ENCODE measurements around the gene CACNA2D3. TPM values are rescaled to one million over a fixed set of nuclear protein-coding genes. Genes with fewer than 3 reads are reported as not detected.

The CACNA2D3 gene
- total RNA-seq, 1 experiment from 2014 or later: not detected

DNA sequence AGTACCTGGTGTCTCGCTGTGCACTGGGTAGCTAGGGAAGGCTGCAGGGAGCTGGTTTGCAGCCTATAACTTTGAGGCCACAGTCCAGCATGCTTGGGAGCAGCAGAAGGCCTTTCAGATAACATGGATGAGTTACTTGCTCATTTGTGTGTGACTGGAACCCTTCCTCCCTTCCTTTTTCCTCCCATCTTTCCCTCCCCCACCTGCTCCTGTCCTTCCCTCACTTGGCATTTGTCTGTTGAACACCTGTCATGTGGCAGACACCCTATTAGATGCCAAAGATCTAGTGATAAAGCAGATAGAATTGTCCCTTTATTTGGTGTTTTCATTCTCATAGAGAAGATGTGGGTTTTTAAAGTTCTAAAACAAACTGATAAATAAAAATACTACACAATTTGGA is 733.9 kb downstream of the CACNA2D3 start:
- Histone ChIP-seq H3K27me3 (replicated peaks; ENCODE audit: control insufficient read depth, insufficient read depth, low read length) (no peaks in the 10 kb centered on the region; the same call in 1 of the 2 replicates), H3K9me3 (no peaks in the 10 kb centered on the region), H3K4me3 (ENCODE audit: low read depth, low read length) (no peak overlapping the region), H3K36me3 (ENCODE audit: control insufficient read depth, insufficient read depth, low read length) (no peaks in the 10 kb centered on the region), H3K4me1 (no peaks in the 10 kb centered on the region)
- CTCF ChIA-PET: no interaction called here
- Mint-ChIP-seq H3K9me3 (ENCODE audit: unreplicated experiment) (no peaks in the 10 kb centered on the region), H3K27ac (ENCODE audit: unreplicated experiment) (no peak overlapping the region), H3K4me3 (ENCODE audit: unreplicated experiment) (no peak overlapping the region), H3K4me1 (ENCODE audit: low read depth, unreplicated experiment) (no peaks in the 10 kb centered on the region), H3K27me3 (ENCODE audit: insufficient read depth, unreplicated experiment) (peaks cover 13% of the 10 kb centered on the region), H3K36me3 (ENCODE audit: insufficient read depth, unreplicated experiment) (no peaks in the 10 kb centered on the region)
- POLR2A ChIA-PET: no interaction called here
- no peak for DNase-seq
- intact Hi-C loops (cut with micrococcal nuclease; ENCODE audit: unreplicated experiment): loop anchor here (10.0 kb wide), 1 partner anchor 1399 kb away; no protein-coding TSS in a partner anchor
- TF ChIP-seq, protein P1, sequence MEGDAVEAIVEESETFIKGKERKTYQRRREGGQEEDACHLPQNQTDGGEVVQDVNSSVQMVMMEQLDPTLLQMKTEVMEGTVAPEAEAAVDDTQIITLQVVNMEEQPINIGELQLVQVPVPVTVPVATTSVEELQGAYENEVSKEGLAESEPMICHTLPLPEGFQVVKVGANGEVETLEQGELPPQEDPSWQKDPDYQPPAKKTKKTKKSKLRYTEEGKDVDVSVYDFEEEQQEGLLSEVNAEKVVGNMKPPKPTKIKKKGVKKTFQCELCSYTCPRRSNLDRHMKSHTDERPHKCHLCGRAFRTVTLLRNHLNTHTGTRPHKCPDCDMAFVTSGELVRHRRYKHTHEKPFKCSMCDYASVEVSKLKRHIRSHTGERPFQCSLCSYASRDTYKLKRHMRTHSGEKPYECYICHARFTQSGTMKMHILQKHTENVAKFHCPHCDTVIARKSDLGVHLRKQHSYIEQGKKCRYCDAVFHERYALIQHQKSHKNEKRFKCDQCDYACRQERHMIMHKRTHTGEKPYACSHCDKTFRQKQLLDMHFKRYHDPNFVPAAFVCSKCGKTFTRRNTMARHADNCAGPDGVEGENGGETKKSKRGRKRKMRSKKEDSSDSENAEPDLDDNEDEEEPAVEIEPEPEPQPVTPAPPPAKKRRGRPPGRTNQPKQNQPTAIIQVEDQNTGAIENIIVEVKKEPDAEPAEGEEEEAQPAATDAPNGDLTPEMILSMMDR (IDR thresholded peaks at IDR 0.05; ENCODE audit: insufficient read depth in 1 of 2, low read depth in 1 of 2, low read length in 1 of 2, severe bottlenecking in 1 of 2, unreplicated experiment in 1 of 2): no peak
- no TSS peak for BruUV-seq (replicated peaks)

DNA sequence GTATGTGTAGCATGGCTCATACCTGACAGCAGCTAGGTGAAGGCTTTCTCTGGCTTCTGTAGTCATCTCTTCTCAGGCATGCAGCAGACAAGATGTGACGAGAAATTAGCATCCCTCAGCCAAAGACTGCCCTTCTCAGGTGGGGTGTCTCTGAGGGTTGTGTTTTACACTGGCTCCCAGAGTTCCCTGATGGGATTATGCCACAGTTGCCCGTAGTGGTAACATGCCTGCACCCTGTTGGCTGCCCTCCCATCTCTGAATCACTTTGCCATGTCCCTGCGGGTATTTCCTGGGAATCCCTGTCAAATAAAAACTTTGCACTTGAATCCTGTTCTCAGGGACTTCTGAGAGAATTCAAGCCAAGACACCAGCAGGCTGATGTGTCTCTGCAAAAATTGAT is 735.0 kb downstream of the CACNA2D3 start:
- H3K4me3 ChIP-seq (ENCODE audit: low read depth, low read length): no peak overlapping the region
- no peak overlapping the region for H3K4me3 Mint-ChIP-seq (ENCODE audit: unreplicated experiment)
- H3K27me3 ChIP-seq (replicated peaks; ENCODE audit: control insufficient read depth, insufficient read depth, low read length): no peaks in the 10 kb centered on the region; the same call in 1 of the 2 replicates
- CTCF ChIA-PET: no interaction called here
- no peaks in the 10 kb centered on the region for H3K9me3 Mint-ChIP-seq (ENCODE audit: unreplicated experiment)
- H3K27ac Mint-ChIP-seq (ENCODE audit: unreplicated experiment): no peak overlapping the region
- intact Hi-C loops (cut with micrococcal nuclease; ENCODE audit: unreplicated experiment): loop anchor here (10.0 kb wide), 1 partner anchor 1397 kb away; no protein-coding TSS in a partner anchor
- TF ChIP-seq, protein P1 (IDR thresholded peaks at IDR 0.05; ENCODE audit: insufficient read depth in 1 of 2, low read depth in 1 of 2, low read length in 1 of 2, severe bottlenecking in 1 of 2, unreplicated experiment in 1 of 2): no peak
- H3K36me3 Mint-ChIP-seq (ENCODE audit: insufficient read depth, unreplicated experiment): no peaks in the 10 kb centered on the region
- no peaks in the 10 kb centered on the region for H3K4me1 Mint-ChIP-seq (ENCODE audit: low read depth, unreplicated experiment)
- POLR2A ChIA-PET: no interaction called here
- no TSS peak for BruUV-seq (replicated peaks)
- no peak for DNase-seq
- H3K4me1 ChIP-seq: no peaks in the 10 kb centered on the region
- H3K36me3 ChIP-seq (ENCODE audit: control insufficient read depth, insufficient read depth, low read length): no peaks in the 10 kb centered on the region
- H3K27me3 Mint-ChIP-seq (ENCODE audit: insufficient read depth, unreplicated experiment): peaks cover 19% of the 10 kb centered on the region
- H3K9me3 ChIP-seq: no peaks in the 10 kb centered on the region

DNA sequence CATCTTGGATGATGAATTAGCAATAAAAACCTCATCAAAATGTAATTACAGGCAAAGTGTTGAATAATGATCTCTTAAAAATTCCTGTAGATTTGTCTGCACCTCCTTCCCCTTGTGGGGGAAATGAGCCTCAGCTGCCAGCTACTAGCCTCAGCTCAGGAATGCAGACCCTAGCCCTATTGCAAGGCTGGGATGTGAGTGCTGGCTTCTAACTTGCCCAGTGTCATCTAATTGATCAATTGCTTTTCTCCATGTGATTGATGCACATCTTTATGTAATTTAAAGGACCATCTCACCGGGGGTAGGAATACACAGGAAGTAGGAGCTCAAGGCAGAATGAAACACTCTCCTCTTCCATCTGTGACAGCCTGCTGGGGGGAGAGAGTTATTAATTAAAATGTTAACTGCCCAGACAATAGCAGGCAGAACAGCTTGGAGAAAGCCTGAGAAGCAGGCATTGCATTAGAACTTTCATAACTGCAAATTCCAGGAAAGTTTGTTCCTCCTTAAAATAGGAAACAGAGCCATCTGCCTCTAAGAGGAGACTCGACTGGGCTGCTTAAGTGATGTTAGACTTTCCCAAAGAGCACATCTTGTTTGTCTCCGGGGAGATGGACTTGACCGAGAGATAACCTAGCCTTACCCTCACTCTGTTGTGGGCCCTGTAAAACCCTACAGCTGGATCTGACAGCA is 735.9 kb downstream of the CACNA2D3 start:
- Histone ChIP-seq H3K9me3 (no peaks in the 10 kb centered on the region), H3K36me3 (ENCODE audit: control insufficient read depth, insufficient read depth, low read length) (no peaks in the 10 kb centered on the region), H3K27me3 (replicated peaks; ENCODE audit: control insufficient read depth, insufficient read depth, low read length) (no peaks in the 10 kb centered on the region; the same call in 1 of the 2 replicates), H3K4me3 (ENCODE audit: low read depth, low read length) (no peak overlapping the region), H3K4me1 (no peaks in the 10 kb centered on the region)
- no peaks in the 10 kb centered on the region for H3K36me3 Mint-ChIP-seq (ENCODE audit: insufficient read depth, unreplicated experiment)
- no peak overlapping the region for H3K4me3 Mint-ChIP-seq (ENCODE audit: unreplicated experiment)
- peaks cover 16% of the 10 kb centered on the region for H3K27me3 Mint-ChIP-seq (ENCODE audit: insufficient read depth, unreplicated experiment)
- no peak overlapping the region for H3K27ac Mint-ChIP-seq (ENCODE audit: unreplicated experiment)
- POLR2A ChIA-PET: no interaction called here
- no peak for DNase-seq
- H3K9me3 Mint-ChIP-seq (ENCODE audit: unreplicated experiment): no peaks in the 10 kb centered on the region
- CTCF ChIA-PET: no interaction called here
- no TSS peak for BruUV-seq (replicated peaks)
- TF ChIP-seq, protein P1 (IDR thresholded peaks at IDR 0.05; ENCODE audit: insufficient read depth in 1 of 2, low read depth in 1 of 2, low read length in 1 of 2, severe bottlenecking in 1 of 2, unreplicated experiment in 1 of 2): no peak
- no peaks in the 10 kb centered on the region for H3K4me1 Mint-ChIP-seq (ENCODE audit: low read depth, unreplicated experiment)
- intact Hi-C loops (cut with micrococcal nuclease; ENCODE audit: unreplicated experiment): loop anchor here (10.0 kb wide), 1 partner anchor 1397 kb away; no protein-coding TSS in a partner anchor

All from Caco-2 (cell line).